H1 (cell line): ENCODE data around the gene SLC5A9. TPM values are rescaled to one million over a fixed set of nuclear protein-coding genes. Genes with fewer than 3 reads are reported as not detected.

ENCODE experiments used
- RBBP5 ChIP-seq: IDR thresholded peaks from 2 replicates; pipeline ENCODE4 v1.7.1; 2012; ENCODE audit warnings: low read depth, mild to moderate bottlenecking, inconsistent platforms, low read length, moderate library complexity, borderline replicate concordance
- polyA plus RNA-seq, 7 experiments: library from polyadenylated mRNA; depleted of rRNA in 3 of 7; stranded (reverse) in 5 of 7; unstranded in 2 of 7; fragments of >200 nt in 5 of 7; fragments of 200-250 nt in 2 of 7; gene quantifications; 1 replicate in 5 of 7; 2 replicates in 1 of 7; 4 replicates in 1 of 7; pipeline versions ENCODE4 v1.2.1 to v1.2.3, GENCODE V29; 2011 to 2013; ENCODE audit warnings: missing spikeins in 2 of 7, mixed read lengths in 2 of 7
- total RNA-seq: library from RNA; stranded (reverse); fragmentation: NEBNext Ultra II Directional; extraction: Animal tissue kit (Norgen Biotek cat#: 25700); gene quantifications from 2 replicates; pipeline ENCODE4 v1.2.1, GENCODE V29; 2021
- TF ChIP-seq, protein P1 (sequence below), 3 experiments: IDR thresholded peaks; 1 replicate in 2 of 3; 2 replicates in 1 of 3; pipeline versions ENCODE4 v1.5.1 to v1.6.1; 2011; ENCODE audit warnings: low read length in 3 of 3, mild to moderate bottlenecking in 3 of 3, inconsistent platforms in 2 of 3, low read depth in 1 of 3, moderate library complexity in 1 of 3; ENCODE audit not compliant: insufficient read depth in 1 of 3; ENCODE audit errors: control extremely low read depth in 1 of 3

Gene SLC5A9
- total and polyA plus RNA-seq, 2 of the 8 experiments (the other 6 are each of a cell fraction or from before 2014, with no cell fraction given): 0.03 TPM; not detected in 1

DNA sequence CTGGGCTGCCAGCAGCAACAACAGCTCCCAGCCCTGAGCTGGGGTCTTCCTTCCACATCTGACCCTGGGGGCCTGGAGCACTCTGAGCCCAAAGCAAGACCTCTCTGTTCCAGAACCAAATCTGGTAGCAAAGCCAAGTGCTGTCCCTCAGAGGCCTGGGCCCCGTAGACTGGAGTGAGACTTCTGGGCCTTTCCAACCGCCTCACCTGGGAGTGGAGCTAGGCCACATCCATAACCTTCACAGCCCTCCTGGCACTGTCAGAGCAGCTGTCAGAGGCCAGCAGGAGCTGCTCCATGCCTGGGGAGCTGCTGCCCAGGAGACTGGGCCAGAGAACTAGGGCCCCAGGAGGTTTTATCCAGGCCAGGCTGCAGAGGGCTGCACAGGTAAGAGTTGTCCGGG is 15.4 kb upstream of the SLC5A9 start (continued):
- TF ChIP-seq, protein P1, sequence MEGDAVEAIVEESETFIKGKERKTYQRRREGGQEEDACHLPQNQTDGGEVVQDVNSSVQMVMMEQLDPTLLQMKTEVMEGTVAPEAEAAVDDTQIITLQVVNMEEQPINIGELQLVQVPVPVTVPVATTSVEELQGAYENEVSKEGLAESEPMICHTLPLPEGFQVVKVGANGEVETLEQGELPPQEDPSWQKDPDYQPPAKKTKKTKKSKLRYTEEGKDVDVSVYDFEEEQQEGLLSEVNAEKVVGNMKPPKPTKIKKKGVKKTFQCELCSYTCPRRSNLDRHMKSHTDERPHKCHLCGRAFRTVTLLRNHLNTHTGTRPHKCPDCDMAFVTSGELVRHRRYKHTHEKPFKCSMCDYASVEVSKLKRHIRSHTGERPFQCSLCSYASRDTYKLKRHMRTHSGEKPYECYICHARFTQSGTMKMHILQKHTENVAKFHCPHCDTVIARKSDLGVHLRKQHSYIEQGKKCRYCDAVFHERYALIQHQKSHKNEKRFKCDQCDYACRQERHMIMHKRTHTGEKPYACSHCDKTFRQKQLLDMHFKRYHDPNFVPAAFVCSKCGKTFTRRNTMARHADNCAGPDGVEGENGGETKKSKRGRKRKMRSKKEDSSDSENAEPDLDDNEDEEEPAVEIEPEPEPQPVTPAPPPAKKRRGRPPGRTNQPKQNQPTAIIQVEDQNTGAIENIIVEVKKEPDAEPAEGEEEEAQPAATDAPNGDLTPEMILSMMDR (IDR thresholded peaks at IDR 0.05; ENCODE audit: control extremely low read depth in 1 of 3, insufficient read depth in 1 of 3, low read depth in 1 of 3, low read length in 3 of 3): no peak
- no peak for TF ChIP-seq RBBP5
